K562 (cell line): ENCODE results near the gene LRP1B.

ENCODE experiments used
- ELF4 ChIP-seq: fragments of 450-650 bp; formaldehyde crosslinking; IDR thresholded peaks from 2 replicates; pipeline ENCODE4 v1.4.0; 2022; ENCODE audit warnings: missing genetic modification characterization
- EP300 ChIP-seq: IDR thresholded peaks from 2 replicates; pipeline ENCODE4 v1.6.1; 2012; ENCODE audit warnings: low read length, improper control_type of control experiment
- MAZ ChIP-seq, 2 experiments: fragments of 450-650 bp in 1 of 2; sonication (generic) in 1 of 2; formaldehyde crosslinking; IDR thresholded peaks in 1 of 2; conservative IDR thresholded peaks in 1 of 2; 2 replicates each; pipeline versions ENCODE4 v1.4.0 to v1.5.0; 2020; ENCODE audit warnings: mild to moderate bottlenecking in 1 of 2, missing genetic modification reagents in 1 of 2
- THAP7 ChIP-seq: fragments of 250-450 bp; sonication (Bioruptor Pico); IDR thresholded peaks from 2 replicates; pipeline ENCODE4 v1.5.0; 2021

DNA sequence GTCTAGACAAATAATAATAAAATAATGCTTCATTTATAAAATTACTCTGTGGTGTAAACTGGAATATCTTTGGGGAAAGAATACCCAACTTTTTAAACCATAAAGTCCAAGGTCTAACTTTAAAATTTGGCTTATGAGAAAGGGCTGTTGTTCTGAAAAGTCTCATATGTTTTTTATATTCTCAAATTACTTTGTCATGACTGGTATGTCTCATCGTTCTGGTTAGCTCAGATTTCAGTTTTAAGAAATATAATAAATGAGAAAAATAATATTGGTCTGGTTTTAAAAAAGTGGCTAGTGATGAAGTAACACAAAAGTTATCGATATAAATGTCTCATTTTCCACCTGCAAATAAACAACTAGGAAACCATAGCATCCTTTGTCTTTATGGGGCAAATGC lies 1658.1 kb downstream of the LRP1B start:
- TF ChIP-seq EP300: no peak
- TF ChIP-seq THAP7 (CRISPR knock-in tag): no peak
- TF ChIP-seq MAZ (CRISPR knock-in tag; conservative IDR thresholded peaks at IDR 0.05 in 1 of 2, IDR thresholded peaks at IDR 0.05 in 1 of 2): no peak
- no peak for TF ChIP-seq ELF4 (CRISPR knock-in tag)
